Activated CD4-positive, alpha-beta T cell treated with anti-CD3 and anti-CD28 coated beads, Interleukin-2, Interleukin-6, amounts not matched to agents 100 ng/mL and 50 ng/mL, durations not matched to agents 16 hours and 8 hours (primary cell): ENCODE results near the gene LGALS16.
A peak's percentile ranks its signal among the peaks of the same experiment; 100 is the strongest.
"Not testable (repeated sequence)": the region's sequence is repeated elsewhere in the genome, so short reads cannot be mapped to it uniquely, and the experiment has no call there.

Experiments used
- DNase-seq: peaks from one replicate; pipeline ENCODE4 v3.0.0-alpha.2; 2020

LGALS16 gene

GRCh38 chr19:39655613-39656012, at the start of gene LGALS16:
Gene LGALS16 (plus strand): TSS chr19:39655913. CDS start chr19:39655962, 49 bp downstream.
- DNase-seq, result no peak

DNA sequence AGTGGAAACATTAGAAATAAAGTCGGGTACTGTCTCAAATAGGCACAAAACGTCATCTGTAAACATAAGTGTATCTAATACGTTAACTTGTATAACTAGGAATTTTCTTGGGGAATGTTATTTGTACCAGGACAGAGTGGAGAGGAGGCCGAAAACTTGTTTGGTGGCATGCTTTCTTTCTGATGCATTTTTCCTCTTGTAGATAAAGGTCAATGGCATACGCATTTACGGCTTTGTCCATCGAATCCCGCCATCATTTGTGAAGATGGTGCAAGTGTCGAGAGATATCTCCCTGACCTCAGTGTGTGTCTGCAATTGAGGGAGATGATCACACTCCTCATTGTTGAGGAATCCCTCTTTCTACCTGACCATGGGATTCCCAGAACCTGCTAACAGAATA, 48.7 kb upstream of the LGALS16 start:
- DNase-seq, result no peak

DNA sequence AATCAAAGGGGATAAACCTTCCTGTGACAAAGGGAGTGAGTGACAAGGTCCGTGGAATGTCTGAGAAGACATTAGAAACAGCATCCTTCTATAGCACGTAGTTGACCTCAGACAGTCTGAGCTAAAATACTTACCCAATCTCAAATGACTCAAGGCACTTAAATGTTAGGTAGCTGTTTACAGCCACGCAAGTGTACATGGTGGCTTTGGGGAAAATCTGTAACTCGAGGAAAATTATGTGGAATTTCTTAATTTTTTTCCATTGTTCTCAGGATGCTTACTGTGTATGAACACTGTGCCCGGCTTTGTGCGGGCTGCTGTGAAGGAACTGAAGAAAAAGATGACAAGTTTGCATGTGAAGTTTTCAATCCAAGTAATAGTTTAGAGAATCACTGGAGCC, 48.2 kb upstream of the LGALS16 start:
- DNase-seq, result no peak

- no peak for DNase-seq
Measured at GRCh38 chr19:39613597-39613996, 42.1 kb upstream of the LGALS16 start.

- no peak for DNase-seq
Measured at GRCh38 chr19:39617745-39618144, 38.0 kb upstream of the LGALS16 start.

- DNase-seq, result no peak
Measured at GRCh38 chr19:39623946-39624345, 31.8 kb upstream of the LGALS16 start.

DNA sequence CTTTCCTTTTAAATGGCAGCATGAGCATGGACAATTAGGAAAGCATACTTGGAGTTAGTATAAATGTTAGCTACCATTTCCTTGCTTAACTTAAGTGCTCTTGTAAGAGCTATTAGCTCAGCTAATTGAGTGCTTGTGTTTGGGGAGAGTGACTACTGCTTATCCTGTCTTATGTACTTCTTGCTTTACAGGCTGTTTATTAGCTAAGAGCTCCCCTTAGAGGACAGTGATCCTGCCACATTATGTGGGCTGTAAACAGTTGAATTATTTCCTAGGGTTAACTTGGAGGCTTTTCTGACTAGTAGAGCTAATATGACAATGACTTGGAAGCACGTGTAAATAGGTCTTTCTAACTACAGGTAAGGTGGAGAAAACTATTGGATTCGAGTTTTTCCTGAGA, 28.1 kb upstream of the LGALS16 start:
- peak; percentile 2 for DNase-seq

DNA sequence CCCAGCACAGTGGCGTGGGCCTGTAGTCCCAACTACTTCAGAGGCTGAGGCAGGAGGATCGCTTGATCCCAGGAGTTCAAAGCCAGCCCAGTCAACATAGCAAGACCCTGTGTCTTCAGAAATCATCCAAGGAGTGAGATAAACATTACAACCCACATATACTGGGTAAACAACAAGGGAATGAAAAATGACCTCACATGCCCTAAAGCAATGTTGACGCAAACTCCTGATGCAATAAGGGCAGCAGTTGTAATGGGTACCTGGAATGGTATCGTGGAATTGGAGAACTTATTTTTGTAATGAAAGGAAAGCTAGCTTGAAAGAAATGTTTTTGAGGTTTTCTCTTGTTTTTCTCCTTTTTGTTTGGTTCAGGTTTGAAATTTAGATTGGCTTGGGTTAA, 24.5 kb upstream of the LGALS16 start:
- DNase-seq, result no peak

GRCh38 chr19:39631626-39632025, 24.1 kb upstream of the LGALS16 start:
- no peak for DNase-seq

- DNase-seq, result no peak
Measured at GRCh38 chr19:39637891-39638290, 17.8 kb upstream of the LGALS16 start.

GRCh38 chr19:39641773-39642172, 13.9 kb upstream of the LGALS16 start:
- DNase-seq, result no peak

DNA sequence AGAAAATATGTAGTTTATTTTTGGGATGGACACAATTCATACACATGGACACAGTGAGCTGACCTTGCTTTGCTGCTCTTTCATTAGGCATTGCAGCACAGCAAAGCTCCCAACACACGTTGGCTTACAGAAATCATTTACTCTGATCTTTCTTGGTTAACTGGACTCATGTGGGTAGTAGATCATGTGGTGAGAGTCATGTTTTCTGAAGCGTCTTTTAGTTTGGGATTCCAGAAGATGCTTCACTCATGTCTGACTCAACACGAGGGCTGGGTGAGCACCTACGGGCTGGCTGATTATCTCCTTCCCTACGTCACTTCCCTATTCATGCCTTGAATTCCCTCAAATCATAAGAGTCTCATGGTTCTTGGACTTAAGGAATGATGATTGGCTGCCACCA, 12.1 kb upstream of the LGALS16 start:
- DNase-seq, result no peak

DNA sequence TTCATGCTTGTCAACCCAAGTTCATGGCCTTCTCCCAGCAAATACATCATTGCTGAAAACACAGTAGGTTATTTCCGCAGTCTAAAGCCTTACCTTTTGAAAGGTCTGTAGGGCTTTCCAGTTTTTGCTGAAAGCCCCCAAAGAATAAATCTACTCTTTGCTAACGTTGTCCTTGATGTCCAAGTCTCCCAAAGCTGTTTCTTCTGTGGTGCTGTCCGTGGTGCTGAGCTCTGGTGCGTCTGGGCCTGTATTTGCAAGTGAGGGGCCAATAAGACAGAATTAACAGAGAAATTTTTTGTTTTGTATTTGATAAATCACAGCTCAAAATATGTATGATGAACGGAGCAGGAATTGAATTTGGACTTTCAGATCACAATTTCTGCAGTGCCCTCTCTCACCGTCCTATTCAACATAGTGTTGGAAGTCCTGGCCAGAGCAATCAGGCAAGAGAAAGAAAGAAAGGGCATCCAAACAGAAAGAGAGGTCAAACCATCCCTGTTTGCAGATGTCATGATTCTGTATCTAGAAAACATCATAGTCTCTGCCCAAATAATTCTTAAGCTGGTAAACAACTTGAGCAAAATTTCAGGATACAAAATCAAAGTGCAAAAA, 9.8 kb upstream of the LGALS16 start:
- peak; percentile 10 for DNase-seq

- no peak for DNase-seq
Measured at GRCh38 chr19:39647918-39648317, 7.8 kb upstream of the LGALS16 start.

DNA sequence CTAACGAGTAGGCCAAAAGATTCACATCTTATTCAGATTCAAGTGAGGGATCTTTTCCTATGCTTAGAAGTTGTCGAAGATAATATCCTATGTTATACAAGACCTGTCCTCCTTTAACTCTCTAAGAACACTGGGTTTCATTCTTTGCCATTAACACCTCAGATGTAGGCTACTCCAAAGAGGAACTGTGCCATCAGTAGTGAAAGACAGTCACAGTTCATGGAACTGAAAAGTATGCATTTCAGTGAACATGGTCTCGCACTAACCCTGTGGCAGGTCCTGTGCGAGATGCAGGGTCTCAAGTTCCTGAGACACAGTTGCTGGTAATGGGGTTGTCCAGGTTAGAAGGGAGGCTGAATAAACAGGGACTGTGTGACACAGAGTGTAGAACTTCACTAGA, 4.1 kb downstream of the LGALS16 start:
- DNase-seq, result no peak

GRCh38 chr19:39660661-39661060, 4.9 kb downstream of the LGALS16 start:
- no peak for DNase-seq

DNA sequence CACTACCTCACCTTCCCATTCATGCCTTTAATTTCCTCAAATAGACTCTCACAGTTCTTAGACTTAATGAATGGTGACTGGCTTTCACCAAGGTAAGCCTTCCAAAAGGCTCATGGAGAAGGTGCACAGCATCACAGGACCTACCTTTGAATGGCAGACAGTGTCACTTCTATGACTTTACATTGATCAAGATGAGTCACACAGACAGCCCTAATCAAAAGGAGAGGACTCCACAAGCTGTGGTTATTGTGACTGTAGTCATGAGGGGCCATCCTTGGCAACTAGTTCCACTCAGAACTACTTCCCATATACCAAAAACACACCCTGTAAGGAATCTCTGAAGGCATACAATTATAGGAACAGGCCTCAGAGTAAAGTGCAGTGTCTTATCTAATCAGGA, 5.9 kb downstream of the LGALS16 start:
- no peak for DNase-seq

DNA sequence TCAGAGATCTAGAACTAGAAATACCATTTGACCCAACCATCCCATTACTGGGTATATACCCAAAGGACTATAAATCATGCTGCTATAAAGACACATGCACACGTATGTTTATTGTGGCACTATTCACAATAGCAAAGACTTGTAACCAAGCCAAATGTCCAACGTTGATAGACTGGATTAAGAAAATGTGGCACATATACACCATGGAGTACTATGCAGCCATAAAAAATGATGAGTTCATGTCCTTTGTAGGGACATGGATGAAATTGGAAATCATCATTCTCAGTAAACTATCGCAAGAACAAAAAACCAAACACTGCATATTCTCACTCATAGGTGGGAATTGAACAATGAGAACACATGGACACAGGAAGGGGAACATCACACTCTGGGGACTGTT, 14.1 kb downstream of the LGALS16 start:
- DNase-seq, result not testable (repeated sequence)

GRCh38 chr19:39670998-39671397, 15.3 kb downstream of the LGALS16 start:
- DNase-seq, result no peak

DNA sequence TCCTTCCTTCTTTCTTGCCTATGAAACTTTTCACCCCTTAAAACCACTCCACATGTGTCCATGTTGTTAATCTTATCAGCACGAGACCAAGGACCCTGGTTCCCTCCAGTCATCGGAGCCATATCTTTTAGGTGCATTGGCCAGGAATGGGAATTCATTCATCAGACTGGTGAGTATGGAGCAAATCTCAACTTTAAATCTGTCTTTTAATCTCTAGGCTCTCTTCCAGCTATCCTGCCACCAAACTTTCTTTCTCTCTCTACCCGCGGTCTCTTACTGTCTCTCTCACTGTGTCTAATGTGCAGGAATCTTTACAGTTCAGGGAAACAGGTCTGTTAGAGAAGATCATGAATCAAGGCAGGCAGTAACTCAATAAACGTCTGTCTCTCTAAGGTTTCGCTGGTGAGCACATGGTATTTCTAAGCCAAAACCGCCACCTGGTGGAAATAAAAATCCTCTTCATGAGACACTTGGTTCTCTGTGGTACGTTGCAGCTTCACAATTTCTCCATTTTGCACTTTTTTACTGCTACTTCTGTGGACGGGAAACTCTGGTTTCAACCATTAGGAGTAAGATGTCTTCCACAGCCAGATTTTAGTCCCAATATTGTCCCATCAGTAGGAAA, 16.1 kb downstream of the LGALS16 start:
- DNase-seq, result peak; percentile 79

DNA sequence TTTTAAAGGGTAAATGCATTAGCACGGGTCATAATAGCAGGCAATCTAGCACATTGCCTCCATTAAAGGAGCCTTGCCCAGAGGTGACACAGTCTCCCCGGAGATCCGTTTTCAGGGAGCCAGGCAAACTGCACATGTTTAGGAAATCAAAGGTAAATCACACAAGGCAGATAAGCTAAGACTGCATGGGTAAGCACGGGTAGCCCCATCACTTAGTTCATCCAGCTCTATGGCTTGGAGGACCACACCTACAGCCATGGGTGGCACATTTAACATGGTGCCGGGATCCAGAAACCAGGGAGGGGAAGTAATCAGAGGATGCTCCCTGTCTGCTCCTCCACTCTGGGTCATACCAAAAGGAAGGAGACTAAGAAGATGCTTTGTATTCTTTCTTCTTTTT, 16.8 kb downstream of the LGALS16 start:
- DNase-seq, result no peak

- peak; percentile 59 for DNase-seq
Measured at GRCh38 chr19:39673862-39674261, 18.1 kb downstream of the LGALS16 start.

GRCh38 chr19:39676004-39676403, 20.3 kb downstream of the LGALS16 start:
- peak; percentile 87 for DNase-seq

- peak; percentile 19 for DNase-seq
Measured at GRCh38 chr19:39677961-39678889, 22.5 kb downstream of the LGALS16 start.
